NCI-H82 treated with DMSO at 0.1 percent for 48 hours (cell line): ENCODE data around the gene ADISSP.
A peak's percentile ranks its signal among the peaks of the same experiment; 100 is the strongest.
"Not testable (repeated sequence)": the region's sequence is repeated elsewhere in the genome, so short reads cannot be mapped to it uniquely, and the experiment has no call there.

Source experiments
- DNase-seq: peaks from one replicate; lab custom pipeline; 2025; ENCODE audit not compliant: unreplicated experiment; lab: John Stamatoyannopoulos, UW

ADISSP gene

GRCh38 chr20:3797592-3798372 lies 30.2 kb upstream of the ADISSP start:
- no peak for DNase-seq

- DNase-seq, result no peak
Observed at GRCh38 chr20:3797226-3797545, 29.6 kb upstream of the ADISSP start.

- DNase-seq, result no peak
Observed at GRCh38 chr20:3796477-3797225, 29.1 kb upstream of the ADISSP start.

GRCh38 chr20:3795511-3796468 lies 28.2 kb upstream of the ADISSP start, which contains the start of gene CDC25B:
Gene CDC25B, plus strand, starts transcription at chr20:3796310. Its CDS starts 222 bp downstream, at chr20:3796532.
- DNase-seq, result peak; percentile 92

- no peak for DNase-seq
Observed at GRCh38 chr20:3794701-3795420, 27.3 kb upstream of the ADISSP start.

GRCh38 chr20:3794168-3794567 lies 26.6 kb upstream of the ADISSP start:
- not testable (repeated sequence) for DNase-seq

- DNase-seq, result not testable (repeated sequence)
Observed at GRCh38 chr20:3789201-3789600, 21.6 kb upstream of the ADISSP start.

GRCh38 chr20:3788685-3789155 lies 21.2 kb upstream of the ADISSP start:
- DNase-seq, result no peak

GRCh38 chr20:3787324-3788014 lies 19.9 kb upstream of the ADISSP start:
- no peak for DNase-seq

- peak; percentile 40 for DNase-seq
Observed at GRCh38 chr20:3786665-3787323, 19.2 kb upstream of the ADISSP start, which contains the start of gene CENPB. Gene CENPB, minus strand, starts transcription at chr20:3786740. Its CDS starts 257 bp downstream, at chr20:3786483.

- no peak for DNase-seq
Observed at GRCh38 chr20:3786126-3786484, 18.6 kb upstream of the ADISSP start.

- DNase-seq, result no peak
Observed at GRCh38 chr20:3785240-3786125, 17.9 kb upstream of the ADISSP start.

GRCh38 chr20:3784863-3785239 lies 17.3 kb upstream of the ADISSP start:
- no peak for DNase-seq

- no peak for DNase-seq
Observed at GRCh38 chr20:3784216-3784853, 16.8 kb upstream of the ADISSP start.

- DNase-seq, result no peak
Observed at GRCh38 chr20:3783511-3784195, 16.1 kb upstream of the ADISSP start.

GRCh38 chr20:3783068-3783489 lies 15.5 kb upstream of the ADISSP start:
- DNase-seq, result no peak

- DNase-seq, result no peak
Observed at GRCh38 chr20:3782597-3782996, 15.0 kb upstream of the ADISSP start.
